Inflammatory macrophage treated with lipopolysaccharide for 4 hours (primary cell): ENCODE measurements around the gene ZNRD2.
A peak's percentile ranks its signal among the peaks of the same experiment; 100 is the strongest.
"Not testable (repeated sequence)": the region's sequence is repeated elsewhere in the genome, so short reads cannot be mapped to it uniquely, and the experiment has no call there.

Experiments used
- DNase-seq: peaks from one replicate; pipeline ENCODE4 v3.0.0-alpha.2; 2020

The ZNRD2 gene

DNA sequence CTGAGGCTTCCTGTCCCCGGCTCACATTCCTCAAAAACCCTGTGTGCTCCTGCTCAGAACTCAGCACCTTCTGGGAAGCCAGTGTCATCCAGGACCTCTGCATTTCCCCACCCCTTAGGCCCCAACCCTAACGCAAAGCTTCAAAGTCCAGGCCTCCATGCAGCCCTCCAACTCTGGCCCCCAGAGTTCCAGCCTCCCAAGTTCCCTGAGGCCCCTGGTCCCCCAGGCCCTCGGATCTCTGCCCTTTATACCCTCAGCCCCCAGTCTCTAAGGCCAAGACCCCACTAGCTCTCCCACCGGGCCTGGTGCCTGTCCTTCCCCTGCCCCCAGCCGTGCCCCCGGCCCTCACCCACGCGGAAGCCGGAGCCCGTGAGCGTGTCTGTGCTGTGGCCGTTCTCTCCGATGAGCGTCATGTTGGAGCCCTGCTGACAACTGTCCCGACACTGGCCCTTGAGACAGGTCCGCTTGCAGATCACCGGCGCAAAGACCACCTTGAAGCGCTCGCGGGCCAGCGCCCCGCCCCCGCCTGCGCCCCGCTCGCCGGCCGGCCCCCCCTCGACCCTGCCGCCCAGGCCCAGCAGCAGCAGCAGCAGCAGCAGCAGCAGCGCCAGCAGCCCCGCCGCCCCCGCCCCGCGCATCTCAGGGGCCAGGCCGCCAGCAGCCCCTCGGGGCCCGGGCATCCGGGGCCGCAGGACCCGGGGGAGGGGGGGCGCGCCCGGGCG lies 12.8 kb upstream of the ZNRD2 start:
- DNase-seq, result no peak

DNA sequence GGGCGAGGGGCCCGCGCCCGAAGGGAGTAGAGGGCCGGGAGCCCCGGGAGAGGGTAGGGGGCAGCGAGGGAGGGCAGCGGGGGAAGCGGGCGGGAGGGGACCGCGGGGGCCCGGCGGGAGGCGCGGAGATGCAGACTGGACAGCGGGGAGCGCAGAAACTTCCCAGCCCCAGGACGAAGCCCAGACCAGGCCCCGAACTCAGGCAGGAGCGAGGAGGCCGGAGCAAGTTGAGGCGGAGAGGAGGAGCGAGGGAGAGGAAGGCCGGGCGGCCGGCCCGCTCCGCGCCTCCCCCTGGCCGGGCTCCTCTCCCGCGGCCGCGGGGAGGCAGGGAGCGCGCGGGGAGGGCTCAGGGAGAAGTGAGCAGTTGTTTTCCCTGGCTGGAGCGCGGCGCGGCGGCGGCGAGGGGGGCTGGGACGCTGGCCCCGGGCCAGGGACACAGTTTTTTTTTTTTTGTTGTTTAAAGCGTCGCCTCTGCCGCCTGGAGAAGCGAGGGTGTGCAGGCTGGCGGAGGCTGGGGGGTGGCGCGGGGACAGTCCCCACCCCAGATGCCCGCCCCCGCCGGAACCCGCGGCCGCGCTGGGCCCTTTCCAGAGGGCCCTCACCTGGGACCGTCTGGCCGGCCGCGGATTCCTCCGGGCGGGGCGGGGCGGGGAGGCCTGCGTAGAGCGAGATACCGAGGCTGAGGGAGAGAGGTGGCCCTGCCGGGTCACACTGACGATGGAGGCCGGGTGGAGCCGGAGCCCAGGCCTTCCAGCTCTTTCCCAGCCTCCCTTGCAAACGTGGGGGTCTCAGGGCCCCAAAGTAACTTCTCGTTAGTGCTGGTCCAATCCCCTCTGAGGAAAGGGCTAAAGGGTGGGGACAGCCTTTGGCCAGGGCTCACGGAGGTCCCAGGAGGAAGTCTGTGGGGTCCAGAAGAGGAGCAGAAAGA lies 12.0 kb upstream of the ZNRD2 start, which contains the start of gene LTBP3:
Gene LTBP3 (minus strand): TSS at position 358 of the 928 bp plus-strand sequence. CDS start 400 bp downstream, outside the sequence.
- DNase-seq, result peak; percentile 50

DNA sequence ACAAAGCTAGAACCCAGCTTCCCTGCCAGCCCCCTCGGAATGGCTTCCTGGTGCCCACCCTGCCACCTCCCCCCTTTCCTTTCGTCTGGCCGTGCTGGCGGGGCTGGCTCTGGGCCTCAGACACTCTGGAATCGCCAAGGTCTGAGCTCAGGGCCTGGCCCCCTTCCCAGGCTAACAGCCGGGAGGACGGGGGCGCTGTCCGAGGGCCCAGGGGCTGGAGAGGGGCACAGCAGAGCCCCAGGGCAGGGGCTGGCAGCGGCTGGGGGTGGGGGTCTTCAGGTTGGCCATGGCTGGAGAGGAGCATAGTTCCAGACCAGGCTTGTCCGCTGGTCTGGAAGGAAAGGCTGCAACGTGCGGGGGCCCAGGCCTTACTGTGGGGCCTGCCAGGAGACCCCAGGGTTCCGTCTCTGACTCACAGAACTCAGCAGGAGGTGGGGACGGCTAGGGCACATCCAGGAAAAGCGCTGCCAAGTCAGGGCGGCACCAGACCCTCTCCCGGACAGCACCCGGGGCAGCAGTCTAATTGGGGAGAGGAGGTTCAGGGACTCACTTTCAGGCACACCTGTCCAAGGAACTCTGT lies 11.3 kb upstream of the ZNRD2 start:
- DNase-seq, result no peak

DNA sequence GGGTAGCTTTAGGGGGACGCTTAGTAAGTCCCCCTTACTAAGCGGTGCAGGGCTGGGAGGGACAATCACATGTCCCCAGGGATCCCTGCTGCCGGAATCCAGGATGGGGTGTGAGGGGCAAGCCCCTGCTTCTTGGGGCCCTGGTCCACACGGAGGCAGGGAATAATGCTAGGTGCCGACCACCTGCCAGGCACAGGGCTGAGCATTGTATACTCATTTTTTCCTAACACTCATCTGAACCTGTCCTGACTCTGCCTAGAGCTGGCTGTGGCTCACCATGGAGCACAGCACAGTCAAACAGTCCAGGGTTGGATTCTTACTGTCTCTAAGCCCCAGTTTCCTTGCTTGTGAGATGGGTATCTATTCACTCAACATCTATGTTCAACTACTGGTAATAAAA lies 10.7 kb upstream of the ZNRD2 start:
- DNase-seq, result no peak

DNA sequence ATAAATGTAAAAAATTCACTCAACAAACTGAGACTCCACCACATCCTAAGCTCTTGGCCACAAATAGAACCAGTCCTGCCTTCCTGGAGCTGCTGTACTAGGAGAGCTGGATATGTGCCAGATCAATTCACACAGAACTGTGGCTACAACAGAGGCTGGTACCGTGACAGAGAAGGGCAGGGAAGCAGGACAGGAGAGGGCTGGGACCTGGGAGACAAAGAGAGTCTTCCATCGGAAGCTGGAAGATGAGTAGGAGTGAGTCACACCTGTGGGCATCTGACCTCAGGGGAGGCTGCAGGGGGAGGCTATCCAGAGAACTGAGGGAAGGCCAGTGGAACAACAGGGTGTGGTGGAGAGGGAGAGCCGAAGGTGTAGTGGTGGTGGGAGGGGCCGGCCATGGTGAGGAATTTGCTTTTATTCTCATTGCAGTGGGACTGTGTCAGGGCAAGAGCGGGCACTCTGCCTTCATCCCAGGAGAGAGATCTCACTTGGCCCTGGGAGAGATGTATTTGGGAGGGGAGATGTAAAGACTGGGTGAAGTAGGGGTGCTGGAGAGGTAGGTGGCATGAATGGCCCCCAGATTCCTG lies 10.2 kb upstream of the ZNRD2 start:
- DNase-seq, result no peak

DNA sequence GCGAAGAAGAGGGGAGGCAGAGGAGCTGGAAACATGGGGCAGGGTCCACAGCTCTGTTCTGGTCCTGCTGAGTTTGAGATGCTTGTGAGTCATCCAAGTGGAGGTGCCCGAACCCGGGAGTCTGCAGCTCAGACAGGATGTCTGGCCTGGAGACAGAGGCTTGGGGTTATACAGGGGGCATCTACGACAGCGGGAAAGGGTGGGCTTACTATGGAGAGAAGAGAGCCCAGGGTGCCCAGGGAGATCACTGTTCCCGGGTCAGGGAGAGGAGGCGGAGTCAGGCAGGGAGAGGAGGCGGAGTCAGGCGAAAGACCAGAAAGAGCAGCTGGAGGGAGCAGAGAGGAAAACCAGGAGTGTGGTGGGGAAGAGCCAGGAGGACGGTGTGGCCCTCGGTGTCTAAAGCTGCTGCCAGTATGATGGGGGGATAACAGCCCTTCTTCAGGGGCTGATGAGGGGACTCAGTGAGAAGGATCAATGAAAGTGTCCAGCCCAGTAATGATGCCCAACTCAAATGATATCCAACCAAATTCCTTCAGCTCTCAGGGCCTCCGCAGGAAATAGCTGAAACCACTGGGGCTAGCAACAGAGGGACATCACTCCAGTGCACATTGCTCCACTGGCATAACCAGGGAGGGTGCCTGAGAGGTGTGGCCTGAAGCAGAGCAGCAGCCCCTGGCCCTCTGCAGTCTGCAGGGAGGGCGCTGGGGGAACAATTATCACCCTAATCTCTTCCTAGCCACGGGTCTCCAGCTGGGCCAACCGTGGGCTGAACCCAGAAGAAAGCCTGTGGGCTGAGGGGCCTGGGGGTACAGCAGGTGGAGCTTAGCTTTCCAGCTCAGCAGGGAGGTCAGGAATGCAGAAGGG lies 9.5 kb upstream of the ZNRD2 start:
- no peak for DNase-seq

DNA sequence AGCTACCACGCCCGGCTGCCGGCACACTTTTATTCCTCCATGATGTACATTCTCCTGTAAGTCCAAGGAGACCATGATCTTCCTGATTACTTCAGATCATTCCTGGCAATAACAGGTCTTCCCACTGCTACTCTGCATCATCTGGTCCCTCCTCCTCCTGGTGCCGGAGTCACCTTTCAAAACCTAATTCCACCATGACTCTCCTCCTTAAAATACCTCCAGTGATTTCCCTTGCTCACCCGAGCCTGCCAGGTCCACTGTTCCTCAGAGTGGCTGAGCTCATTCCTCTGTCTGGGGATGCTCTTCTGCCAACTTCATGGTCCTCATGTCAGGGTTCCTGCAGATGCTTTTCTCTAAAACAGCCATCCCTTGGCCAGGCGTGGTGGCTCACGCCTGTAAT lies 8.3 kb upstream of the ZNRD2 start:
- no peak for DNase-seq

DNA sequence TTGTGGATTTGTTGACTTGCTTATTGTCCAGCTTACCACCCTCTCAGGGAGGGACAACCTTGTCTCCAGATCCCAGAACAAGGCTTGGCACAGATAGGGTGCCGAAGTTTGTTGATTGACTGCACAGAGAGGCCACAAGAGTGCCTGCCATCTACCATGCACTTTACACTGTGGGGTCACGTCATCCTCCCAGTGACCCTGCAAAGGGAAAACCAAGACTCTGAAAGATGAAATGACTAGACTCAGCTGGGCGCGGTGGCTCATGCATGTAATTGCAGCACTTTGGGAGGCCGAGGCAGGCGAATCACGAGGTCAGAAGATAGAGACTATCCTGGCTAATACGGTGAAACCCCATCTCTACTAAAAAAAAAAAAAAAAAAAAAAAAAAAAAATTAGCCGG lies 7.5 kb upstream of the ZNRD2 start:
- no peak for DNase-seq

DNA sequence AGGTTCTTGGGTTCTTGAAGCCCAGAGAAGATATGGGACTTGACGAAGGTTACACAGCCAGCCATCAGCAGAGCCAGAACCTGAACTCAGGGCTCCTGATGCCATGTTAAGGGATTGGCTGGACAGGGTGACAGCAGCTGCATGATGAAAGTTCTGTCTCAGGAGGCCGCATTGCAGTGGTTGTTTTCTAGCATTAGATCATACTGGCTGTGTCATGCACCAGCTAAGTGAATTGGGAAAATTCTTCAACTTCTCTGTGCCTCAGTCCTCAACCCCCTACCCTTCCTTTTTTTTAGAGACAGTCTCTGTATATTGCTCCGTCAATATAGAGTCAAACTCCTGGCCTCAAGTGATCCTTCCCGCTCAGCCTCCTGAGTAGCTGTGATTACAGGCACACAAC lies 6.7 kb upstream of the ZNRD2 start:
- peak; percentile 49 for DNase-seq

DNA sequence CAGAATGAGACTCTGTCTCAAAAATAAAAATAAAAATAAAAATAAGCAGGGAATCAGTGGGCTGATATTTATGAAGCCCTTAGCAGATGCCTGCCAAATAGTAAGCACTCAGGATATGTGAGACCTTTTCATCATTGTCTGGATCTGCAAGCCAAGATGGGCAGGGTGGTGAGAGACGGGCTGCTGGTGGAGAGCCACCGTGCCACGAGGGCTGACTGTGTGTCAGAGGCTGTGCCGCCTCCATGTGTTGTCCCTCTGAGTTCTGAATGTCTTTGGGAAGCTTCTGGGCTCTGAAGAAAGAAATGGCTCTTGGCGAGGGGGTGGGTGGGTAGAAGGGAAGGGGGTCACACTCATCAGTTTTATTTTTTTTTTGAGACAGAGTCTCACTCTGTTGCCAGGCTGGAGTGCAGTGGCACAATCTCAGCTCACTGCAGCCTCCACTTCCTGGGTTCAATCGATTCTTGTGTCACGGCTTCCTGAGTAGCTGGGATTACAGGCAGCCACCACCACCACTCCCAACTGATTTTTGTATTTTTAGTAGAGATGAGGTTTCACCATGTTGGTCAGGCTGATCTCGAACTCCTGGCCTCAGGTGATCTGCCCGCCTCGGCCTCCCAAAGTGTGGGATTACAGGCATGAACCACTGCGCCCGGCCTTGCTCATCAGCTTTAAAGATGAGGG lies 5.3 kb upstream of the ZNRD2 start:
- DNase-seq, result not testable (repeated sequence)

DNA sequence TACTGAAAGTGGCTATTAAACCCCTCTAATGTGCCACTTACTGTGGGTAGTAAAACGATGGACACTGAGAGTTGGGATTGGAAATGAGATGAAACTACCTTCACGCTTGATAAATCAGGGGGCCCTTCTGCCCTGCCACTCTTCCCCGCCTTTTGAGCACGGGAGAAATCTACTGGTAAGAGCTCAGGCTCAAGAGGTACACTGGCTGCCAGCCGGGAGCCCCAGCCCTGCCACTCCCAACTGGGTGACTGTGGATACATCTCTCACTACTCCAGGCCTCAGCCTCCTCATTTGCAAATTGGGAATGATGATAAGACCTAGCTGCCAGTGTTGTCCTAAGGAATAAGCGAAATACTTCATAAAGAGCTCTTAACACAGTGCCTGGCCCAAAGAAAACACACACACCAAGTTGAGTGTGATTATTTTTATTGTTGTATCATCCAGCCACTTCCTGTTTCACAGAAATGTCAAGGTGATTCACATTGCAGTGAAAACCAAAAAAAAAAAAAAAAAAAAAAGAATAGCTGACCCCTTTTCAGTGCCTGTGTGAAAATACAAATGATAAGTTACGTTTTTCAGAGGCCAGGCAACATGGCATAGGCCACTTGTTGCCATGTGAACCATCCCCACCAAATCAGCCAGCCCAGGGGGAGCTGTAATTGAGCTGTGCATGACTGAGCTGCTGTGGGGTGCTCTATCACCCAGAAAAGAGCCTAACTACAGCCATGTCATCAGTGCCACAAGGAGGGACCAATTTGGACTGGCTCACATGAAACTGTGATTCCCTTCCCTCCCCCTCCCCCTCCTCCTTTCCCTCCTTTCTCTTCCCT lies 4.4 kb upstream of the ZNRD2 start:
- DNase-seq, result peak; percentile 19

DNA sequence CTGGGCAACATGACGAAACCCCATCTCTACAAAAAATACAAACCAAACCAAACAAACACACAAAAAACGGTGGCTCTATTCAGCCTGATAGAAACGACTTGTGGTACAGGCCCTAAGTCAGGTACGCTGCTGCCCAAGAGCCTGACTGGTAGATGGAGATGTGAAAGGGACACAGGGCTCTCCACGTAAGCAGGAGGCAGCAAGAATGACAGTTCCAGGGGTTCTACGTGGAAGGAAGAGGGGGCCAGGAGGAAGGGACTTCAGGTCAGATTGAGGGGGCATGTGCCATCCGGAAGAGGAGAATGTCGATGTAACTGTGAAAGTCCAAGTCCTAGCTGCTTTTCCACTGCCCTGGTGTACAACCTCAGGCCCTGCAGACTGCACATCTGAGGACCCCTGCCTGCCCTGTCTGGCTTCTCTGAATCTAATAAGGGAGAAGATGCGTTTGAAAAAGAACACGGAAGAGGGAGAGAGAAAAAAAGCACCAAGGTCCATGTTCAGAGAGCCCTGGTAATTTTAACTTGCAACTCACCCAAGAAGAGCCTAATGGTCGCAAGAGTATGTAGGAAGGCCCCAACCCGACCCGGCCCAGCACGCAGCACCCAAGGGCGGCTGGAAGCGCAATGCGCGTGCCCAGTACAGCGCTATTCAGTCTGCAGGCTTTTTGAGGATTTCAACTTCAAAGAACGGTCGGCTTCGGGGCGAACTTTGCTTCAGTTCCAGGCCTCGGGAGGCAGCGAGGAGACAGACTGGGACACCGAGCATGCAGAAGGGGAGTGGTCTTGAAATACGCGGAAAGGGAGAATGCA lies 909 bp upstream of the ZNRD2 start:
- no peak for DNase-seq

DNA sequence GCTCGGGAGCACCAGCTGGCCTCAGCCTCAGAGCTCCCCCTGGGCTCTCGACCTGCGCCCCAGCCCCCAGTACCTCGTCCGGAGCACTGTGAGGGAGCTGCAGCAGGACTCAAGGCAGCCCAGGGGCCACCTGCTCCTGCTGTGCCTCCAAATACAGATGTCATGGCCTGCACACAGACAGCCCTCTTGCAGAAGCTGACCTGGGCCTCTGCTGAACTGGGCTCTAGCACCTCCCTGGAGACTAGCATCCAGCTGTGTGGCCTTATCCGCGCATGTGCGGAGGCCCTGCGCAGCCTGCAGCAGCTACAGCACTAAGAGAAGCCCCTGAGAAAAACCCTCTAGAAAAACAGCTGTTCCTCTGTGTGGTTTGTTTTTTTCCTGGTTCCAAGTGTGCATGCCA lies 1.1 kb downstream of the ZNRD2 start:
- no peak for DNase-seq

DNA sequence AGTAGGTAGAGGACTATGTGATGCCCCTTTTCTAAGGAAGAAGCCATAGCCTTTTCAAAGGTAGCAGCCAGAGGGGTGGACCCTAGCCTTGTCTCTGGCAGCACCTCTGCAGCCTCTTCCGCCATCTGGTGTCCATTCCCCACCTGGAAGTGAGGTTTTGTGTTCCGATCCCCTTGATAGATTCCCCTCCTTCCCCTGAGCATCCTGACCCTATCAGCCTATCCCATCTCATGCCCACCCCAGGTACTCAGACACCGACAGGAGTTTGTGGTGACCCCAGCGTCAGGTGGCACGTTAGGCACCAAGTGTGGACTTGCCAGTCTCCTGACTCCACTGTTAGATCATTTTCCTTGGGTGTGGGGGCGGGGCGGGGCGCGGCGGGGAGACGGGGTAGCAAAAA lies 1.7 kb downstream of the ZNRD2 start:
- DNase-seq, result peak; percentile 12

DNA sequence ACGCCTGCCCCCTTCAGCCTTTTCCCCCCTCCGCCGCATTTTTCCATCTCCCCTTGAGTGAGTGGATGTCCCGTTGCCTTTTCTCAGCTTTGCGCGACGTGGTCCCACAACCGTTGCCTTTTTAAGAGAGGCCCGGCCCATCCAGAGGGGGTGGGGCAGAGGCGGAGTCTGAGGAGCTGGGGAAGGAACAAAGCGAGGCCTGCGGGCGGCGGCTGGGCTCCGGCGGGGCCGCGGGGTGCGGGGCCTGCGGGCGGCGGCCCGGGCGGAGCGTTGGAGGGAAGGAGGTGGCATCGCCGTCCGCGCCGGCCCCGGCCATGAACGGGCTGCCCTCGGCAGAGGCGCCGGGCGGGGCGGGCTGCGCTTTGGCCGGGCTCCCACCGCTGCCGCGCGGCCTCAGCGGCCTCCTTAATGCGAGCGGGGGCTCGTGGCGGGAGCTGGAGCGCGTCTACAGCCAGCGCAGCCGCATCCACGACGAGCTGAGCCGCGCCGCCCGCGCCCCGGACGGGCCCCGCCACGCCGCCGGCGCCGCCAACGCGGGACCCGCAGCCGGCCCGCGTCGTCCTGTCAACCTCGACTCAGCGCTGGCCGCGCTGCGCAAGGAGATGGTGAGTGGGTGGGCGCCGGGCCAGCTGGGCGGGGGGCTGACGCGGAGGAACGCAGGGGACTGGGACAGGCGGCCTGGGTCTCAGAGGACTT lies 2.2 kb downstream of the ZNRD2 start, which contains the start of gene FAM89B:
Gene FAM89B (plus strand): TSS at position 183 of the 696 bp plus-strand sequence. CDS start 132 bp downstream, at position 315.
- DNase-seq, result peak; percentile 85

DNA sequence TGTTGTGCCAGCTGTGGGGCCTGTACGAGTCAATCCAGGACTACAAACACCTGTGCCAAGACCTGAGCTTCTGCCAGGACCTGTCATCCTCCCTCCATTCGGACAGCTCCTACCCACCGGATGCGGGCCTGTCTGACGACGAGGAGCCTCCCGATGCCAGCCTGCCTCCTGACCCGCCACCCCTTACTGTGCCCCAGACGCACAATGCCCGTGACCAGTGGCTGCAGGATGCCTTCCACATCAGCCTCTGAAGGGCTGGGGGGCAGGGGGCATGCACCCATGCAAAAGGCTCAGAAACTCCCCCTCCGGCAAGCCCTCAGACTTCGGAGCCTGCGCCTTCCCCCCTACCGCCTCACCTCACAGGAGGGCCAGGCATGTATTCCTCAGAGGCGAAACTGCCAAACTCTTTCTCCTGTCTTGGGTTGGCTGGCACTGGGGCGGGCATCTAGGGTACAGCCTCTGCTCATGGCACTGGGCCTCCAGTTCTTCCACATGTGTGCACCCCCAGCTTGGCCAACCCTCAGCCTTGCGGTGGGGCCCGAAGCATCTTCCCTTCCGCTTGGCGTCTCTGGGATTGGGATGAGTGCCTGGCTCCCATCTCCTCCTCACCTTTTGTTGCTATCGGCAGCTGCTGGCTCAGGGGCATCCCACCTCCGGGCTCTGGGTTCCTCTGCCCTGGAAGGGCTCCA lies 3.3 kb downstream of the ZNRD2 start:
- DNase-seq, result no peak

DNA sequence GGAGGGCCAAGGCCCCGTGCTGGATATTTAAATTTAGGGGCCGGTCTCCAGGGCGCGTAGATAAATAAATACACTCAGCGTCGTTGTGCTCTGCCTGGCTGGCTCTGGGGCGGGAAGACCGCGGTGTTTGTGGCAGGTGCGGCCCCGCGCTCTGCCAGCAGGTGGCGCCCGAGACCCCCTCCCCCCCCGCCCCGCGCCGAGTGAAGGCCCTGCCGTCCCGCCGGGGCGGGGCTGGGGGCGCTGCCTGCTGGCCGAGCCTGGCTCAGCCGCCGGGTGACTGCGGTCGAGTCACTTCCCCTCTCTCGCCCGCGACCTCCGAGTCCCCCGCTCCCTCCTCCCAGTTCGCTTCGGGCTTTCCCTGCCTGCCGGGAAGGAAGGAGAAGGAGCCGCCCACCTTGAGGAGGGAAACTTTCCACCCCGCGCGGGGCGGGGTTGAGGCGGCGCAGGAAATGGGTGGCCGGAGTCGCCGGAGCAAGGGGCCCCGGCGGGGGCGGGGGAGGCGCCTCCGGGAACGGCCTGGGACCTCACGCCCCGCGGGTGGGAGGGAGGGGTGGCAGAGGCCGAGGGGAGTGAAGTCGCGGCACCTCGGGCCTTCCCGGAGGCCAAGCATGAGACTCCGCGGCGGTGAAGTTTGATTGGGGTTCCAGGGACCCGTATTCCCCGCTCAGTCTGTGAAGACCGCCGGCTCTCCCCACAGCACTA lies 4.0 kb downstream of the ZNRD2 start:
- peak; percentile 99 for DNase-seq
